Kidney epithelial cell (primary cell): ENCODE measurements around the gene LTA4H. TPM values are rescaled to one million over a fixed set of nuclear protein-coding genes. Genes with fewer than 3 reads are reported as not detected.
A peak's percentile ranks its signal among the peaks of the same experiment; 100 is the strongest.

Source experiments
- DNase-seq: peaks from one replicate; pipeline ENCODE4 v3.0.0-alpha.2; 2010; ENCODE audit warnings: low read depth
- H3K27me3 ChIP-seq: 2 replicates; pipeline ENCODE4 v1.6.0; 2011; ENCODE audit warnings: low read length; ENCODE audit not compliant: control insufficient read depth, insufficient read depth
- H3K36me3 ChIP-seq: 2 replicates; pipeline ENCODE4 v1.5.1; 2011; ENCODE audit warnings: low read length; ENCODE audit not compliant: control insufficient read depth, insufficient read depth
- H3K4me3 ChIP-seq: 2 replicates; pipeline ENCODE4 v1.5.1; 2011; ENCODE audit warnings: low read depth, mild to moderate bottlenecking, control low read depth, low read length
- total RNA-seq: library from RNA; depleted of rRNA; stranded (reverse); fragments of >200 nt; gene quantifications from 2 replicates; pipeline ENCODE4 v1.2.3, GENCODE V29; 2015
- TF ChIP-seq, protein P1 (sequence below): IDR thresholded peaks from 2 replicates; pipeline ENCODE4 v1.5.1; 2011; ENCODE audit warnings: mild to moderate bottlenecking, moderate library complexity, low read length, control low read depth, inconsistent platforms; ENCODE audit not compliant: insufficient read depth, poor library complexity, severe bottlenecking

The LTA4H gene
- total RNA-seq, 1 donor from 2014 or later: 78.9 TPM

GRCh38 chr12:96006727-96007126, 28.7 kb downstream of the LTA4H start:
- no peaks in the 10 kb centered on the region for H3K27me3 ChIP-seq
- no peak for DNase-seq
- H3K4me3 ChIP-seq: no peak overlapping the region
- TF ChIP-seq, protein P1, sequence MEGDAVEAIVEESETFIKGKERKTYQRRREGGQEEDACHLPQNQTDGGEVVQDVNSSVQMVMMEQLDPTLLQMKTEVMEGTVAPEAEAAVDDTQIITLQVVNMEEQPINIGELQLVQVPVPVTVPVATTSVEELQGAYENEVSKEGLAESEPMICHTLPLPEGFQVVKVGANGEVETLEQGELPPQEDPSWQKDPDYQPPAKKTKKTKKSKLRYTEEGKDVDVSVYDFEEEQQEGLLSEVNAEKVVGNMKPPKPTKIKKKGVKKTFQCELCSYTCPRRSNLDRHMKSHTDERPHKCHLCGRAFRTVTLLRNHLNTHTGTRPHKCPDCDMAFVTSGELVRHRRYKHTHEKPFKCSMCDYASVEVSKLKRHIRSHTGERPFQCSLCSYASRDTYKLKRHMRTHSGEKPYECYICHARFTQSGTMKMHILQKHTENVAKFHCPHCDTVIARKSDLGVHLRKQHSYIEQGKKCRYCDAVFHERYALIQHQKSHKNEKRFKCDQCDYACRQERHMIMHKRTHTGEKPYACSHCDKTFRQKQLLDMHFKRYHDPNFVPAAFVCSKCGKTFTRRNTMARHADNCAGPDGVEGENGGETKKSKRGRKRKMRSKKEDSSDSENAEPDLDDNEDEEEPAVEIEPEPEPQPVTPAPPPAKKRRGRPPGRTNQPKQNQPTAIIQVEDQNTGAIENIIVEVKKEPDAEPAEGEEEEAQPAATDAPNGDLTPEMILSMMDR: no peak
- no peaks in the 10 kb centered on the region for H3K36me3 ChIP-seq

DNA sequence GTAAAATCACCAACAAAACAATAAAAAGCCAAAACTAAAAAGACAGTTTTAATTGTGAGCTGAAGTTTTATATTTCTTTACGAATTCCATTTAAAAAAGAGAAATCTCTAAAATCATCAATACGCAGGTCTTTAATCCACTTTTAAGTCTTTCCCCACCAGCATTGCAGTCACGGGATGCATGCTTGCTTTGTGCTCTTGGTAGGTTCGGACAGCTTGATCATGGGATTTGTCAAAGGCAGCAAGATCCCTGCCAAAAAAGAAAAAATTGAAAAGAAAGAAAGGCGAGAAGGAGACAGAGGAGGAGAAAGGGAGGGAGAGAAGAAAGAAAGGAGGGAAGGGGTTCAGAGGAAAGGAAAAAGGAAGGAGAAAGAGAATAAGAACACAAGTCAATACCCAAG, 34.5 kb downstream of the LTA4H start:
- no peak for DNase-seq
- Histone ChIP-seq H3K36me3 (peaks cover 2% of the 10 kb centered on the region), H3K27me3 (no peaks in the 10 kb centered on the region), H3K4me3 (no peak overlapping the region)
- TF ChIP-seq, protein P1: no peak

DNA sequence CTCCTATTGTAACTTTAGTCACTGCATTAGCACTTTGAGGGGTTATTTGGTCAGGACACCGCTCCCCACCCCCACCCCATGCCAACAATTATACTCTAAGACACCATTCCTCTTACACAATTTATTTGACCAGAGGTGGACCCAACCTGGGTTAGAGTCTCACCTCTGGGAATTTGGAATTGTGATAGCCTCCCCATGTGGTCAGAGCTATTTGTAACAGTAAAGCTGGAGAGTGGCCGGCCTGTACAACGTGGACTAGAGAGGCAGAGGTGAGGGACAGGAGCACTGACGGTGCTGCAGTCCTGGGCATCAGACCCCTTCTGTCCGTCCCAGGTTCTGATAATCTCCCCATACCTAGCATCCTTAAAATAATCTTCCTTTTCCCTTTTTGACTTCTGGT, 35.9 kb downstream of the LTA4H start:
- H3K4me3 ChIP-seq: no peak overlapping the region
- TF ChIP-seq, protein P1: no peak

DNA sequence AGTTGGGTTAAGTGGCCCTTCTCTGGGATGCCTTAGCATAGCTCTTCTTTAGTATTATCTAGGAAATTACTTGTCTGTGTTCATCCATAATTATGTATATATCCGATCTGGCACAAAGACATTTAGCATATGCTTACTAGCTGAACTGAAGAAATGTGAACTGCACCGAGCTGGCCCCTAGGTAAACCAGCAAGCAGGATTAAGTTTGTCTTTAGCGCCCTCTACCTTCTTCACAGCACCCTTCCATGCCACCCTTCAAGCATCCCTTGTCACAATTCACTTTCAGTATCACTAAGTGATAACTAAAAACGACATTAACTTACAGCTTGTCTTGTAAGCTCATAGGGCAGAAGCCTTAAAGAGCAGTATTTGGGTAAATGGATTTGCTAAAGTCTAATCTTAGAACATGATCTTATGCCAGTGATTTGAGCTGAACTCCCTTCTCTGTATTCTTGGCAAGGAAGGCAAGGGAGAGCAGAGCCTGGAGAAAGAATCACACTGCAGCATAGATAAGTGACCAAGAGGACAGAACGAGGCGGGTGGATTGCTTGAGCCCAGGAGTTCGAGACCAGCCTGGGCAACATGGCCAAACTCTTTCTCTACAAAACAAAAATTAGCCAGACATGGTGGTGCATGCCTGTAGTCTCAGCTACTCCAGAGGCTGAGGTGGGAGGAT, 36.6 kb downstream of the LTA4H start:
- DNase-seq: peak; percentile 19
- TF ChIP-seq, protein P1: peak; percentile 66
- Histone ChIP-seq H3K27me3 (no peaks in the 10 kb centered on the region), H3K4me3 (no peak overlapping the region), H3K36me3 (peaks cover 2% of the 10 kb centered on the region)

More for the DNA sequence above, 35.9 kb downstream of the LTA4H start:
- DNase-seq: no peak
- Histone ChIP-seq H3K36me3 (peaks cover 2% of the 10 kb centered on the region), H3K27me3 (no peaks in the 10 kb centered on the region)

DNA sequence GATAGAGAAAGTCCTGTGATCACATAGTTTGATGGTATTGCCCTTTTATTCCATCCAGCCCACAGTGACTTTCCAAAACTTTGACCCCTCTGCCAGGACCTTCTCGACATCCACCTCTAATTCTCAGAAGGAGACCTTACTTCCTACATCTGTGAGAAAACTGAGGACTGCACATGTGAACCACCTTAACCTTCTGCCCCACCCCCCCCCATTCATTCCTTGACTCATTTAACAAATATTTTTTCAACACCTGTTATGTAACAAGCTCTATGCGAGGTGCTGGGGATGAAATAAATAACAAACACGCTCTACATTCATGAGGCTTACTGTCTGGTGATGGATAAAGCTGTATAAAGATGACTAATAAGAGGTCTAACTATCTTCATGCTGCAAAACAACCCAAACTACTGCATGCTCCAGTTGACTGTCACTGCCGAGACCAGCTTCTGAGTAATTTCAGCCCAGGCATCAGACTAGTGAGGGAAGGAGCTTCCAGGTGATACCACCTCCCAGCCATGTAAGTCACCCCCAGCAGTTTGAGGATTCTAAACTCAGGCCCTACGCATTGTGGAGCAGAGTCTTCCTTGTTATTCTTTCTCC, 37.4 kb downstream of the LTA4H start:
- no peak overlapping the region for H3K4me3 ChIP-seq
- peaks cover 2% of the 10 kb centered on the region for H3K36me3 ChIP-seq
- no peak for DNase-seq
- TF ChIP-seq, protein P1: no peak
- no peaks in the 10 kb centered on the region for H3K27me3 ChIP-seq
